Suppressor macrophage (primary cell): ENCODE data around the gene TCF4.
A peak's percentile ranks its signal among the peaks of the same experiment; 100 is the strongest.

Experiments
- DNase-seq, 4 experiments: peaks; one replicate each; pipeline ENCODE4 v3.0.0-alpha.2; 2020 to 2022

Gene TCF4

GRCh38 chr18:55433648-55434047 lies 154.3 kb downstream of the TCF4 start:
- DNase-seq, result no peak

- DNase-seq, result no peak
Measured at GRCh38 chr18:55433140-55433539, 154.9 kb downstream of the TCF4 start.

GRCh38 chr18:55432307-55433040 lies 155.5 kb downstream of the TCF4 start:
- DNase-seq, result no peak

GRCh38 chr18:55430026-55430425 lies 158.0 kb downstream of the TCF4 start:
- no peak for DNase-seq

GRCh38 chr18:55427951-55428350 lies 160.0 kb downstream of the TCF4 start:
- DNase-seq, result no peak

- no peak for DNase-seq
Measured at GRCh38 chr18:55425698-55426097, 162.3 kb downstream of the TCF4 start.

- peak in 2 of 4 experiments; percentile 3 to 21 for DNase-seq
Measured at GRCh38 chr18:55422456-55423180, 165.4 kb downstream of the TCF4 start.

GRCh38 chr18:55421615-55422419 lies 166.2 kb downstream of the TCF4 start:
- no peak for DNase-seq

- no peak for DNase-seq
Measured at GRCh38 chr18:55421308-55421614, 166.7 kb downstream of the TCF4 start.

- DNase-seq, result peak in 3 of 4 experiments; percentile 7 to 40 (median 27)
Measured at GRCh38 chr18:55420665-55421307, 167.2 kb downstream of the TCF4 start.

- peak in 1 of 4 experiments; percentile 3 for DNase-seq
Measured at GRCh38 chr18:55419947-55420664, 167.9 kb downstream of the TCF4 start.

- no peak for DNase-seq
Measured at GRCh38 chr18:55419132-55419946, 168.7 kb downstream of the TCF4 start.

- no peak for DNase-seq
Measured at GRCh38 chr18:55418439-55418838, 169.6 kb downstream of the TCF4 start.

- DNase-seq, result no peak
Measured at GRCh38 chr18:55416791-55417190, 171.2 kb downstream of the TCF4 start.

GRCh38 chr18:55415258-55415871 lies 172.6 kb downstream of the TCF4 start:
- DNase-seq, result peak; percentile 84 to 94 (median 88)

- no peak for DNase-seq
Measured at GRCh38 chr18:55414475-55414874, 173.5 kb downstream of the TCF4 start.

GRCh38 chr18:55413474-55413873 lies 174.5 kb downstream of the TCF4 start:
- peak in 2 of 4 experiments; percentile 7 to 13 for DNase-seq

- DNase-seq, result no peak
Measured at GRCh38 chr18:55407774-55408535, 180.0 kb downstream of the TCF4 start.

- DNase-seq, result no peak
Measured at GRCh38 chr18:55407191-55407590, 180.8 kb downstream of the TCF4 start.

- no peak for DNase-seq
Measured at GRCh38 chr18:55406451-55406991, 181.5 kb downstream of the TCF4 start.
